Activated CD4-positive, alpha-beta T cell treated with anti-CD3 and anti-CD28 coated beads, Interleukin-2, amount 50 U/mL, for 24 hours (primary cell): ENCODE data around the gene FAM131A.
A peak's percentile ranks its signal among the peaks of the same experiment; 100 is the strongest.

ENCODE experiments used
- DNase-seq, 2 donors: peaks; one replicate each; pipeline ENCODE4 v3.0.0-alpha.2; 2020; ENCODE audit warnings: low read depth in 1 of 2, low spot score in 1 of 2

The FAM131A gene

GRCh38 chr3:184337399-184337714 lies at the start of gene FAM131A:
Gene FAM131A (plus strand): TSS chr3:184337600. CDS start chr3:184337631, 31 bp downstream.
- no peak for DNase-seq

GRCh38 chr3:184289426-184289938 lies 47.9 kb upstream of the FAM131A start:
- DNase-seq: peak; percentile 40 to 61

GRCh38 chr3:184290331-184290730 lies 47.1 kb upstream of the FAM131A start:
- DNase-seq: no peak

- DNase-seq: no peak
Measured at GRCh38 chr3:184291044-184291737, 46.2 kb upstream of the FAM131A start.

GRCh38 chr3:184291738-184292445 lies 45.5 kb upstream of the FAM131A start:
- no peak for DNase-seq

- no peak for DNase-seq
Measured at GRCh38 chr3:184295771-184296170, 41.6 kb upstream of the FAM131A start.

- DNase-seq: no peak
Measured at GRCh38 chr3:184296616-184297015, 40.8 kb upstream of the FAM131A start.

GRCh38 chr3:184298759-184299487 lies 38.5 kb upstream of the FAM131A start, which contains the start of gene PSMD2:
Gene PSMD2 (plus strand): TSS chr3:184299241. CDS start chr3:184299267, 26 bp downstream.
- peak; percentile 95 to 98 for DNase-seq

- DNase-seq: no peak
Measured at GRCh38 chr3:184299488-184300377, 37.7 kb upstream of the FAM131A start.

GRCh38 chr3:184300378-184300720 lies 37.1 kb upstream of the FAM131A start:
- no peak for DNase-seq

- DNase-seq: no peak
Measured at GRCh38 chr3:184305577-184305976, 31.8 kb upstream of the FAM131A start.

GRCh38 chr3:184306341-184306972 lies 30.9 kb upstream of the FAM131A start:
- no peak for DNase-seq

GRCh38 chr3:184307915-184308314 lies 29.5 kb upstream of the FAM131A start:
- no peak for DNase-seq

- DNase-seq: no peak
Measured at GRCh38 chr3:184308744-184309143, 28.7 kb upstream of the FAM131A start.

GRCh38 chr3:184311633-184312032 lies 25.8 kb upstream of the FAM131A start:
- no peak for DNase-seq

- DNase-seq: peak; percentile 82 to 87
Measured at GRCh38 chr3:184314363-184314699, 23.1 kb upstream of the FAM131A start, which contains the start of gene EIF4G1. Gene EIF4G1 (plus strand): TSS chr3:184314606. CDS start chr3:184315797, 1,191 bp downstream.

GRCh38 chr3:184314700-184315542 lies 22.5 kb upstream of the FAM131A start:
- peak in 1 of 2 donors; percentile 36 for DNase-seq

- DNase-seq: no peak
Measured at GRCh38 chr3:184315543-184315867, 21.9 kb upstream of the FAM131A start.

GRCh38 chr3:184315871-184316661 lies 21.3 kb upstream of the FAM131A start:
- DNase-seq: no peak
